Measurements from ENCODE around the gene NELL2.

Gene NELL2

DNA sequence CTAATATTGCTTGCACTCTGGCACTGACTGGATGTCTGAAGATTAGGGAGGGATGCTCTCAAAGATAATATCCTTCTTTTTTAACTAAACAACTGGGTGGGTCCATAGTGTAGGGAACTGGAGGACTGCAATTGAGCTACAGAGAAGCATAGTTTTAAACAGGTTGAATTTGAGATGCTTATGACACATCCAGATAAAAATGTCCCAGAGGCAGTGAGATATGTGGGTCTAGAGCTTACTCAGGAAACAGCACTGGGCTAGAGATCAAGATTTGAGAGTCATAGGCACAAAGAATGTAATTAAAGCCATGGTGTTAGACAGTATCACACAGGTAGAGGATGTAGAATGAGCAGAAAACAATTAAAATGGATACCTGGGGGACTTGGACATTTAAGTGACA lies 198.4 kb downstream of the NELL2 start:
- DNase-seq = no peak

DNA sequence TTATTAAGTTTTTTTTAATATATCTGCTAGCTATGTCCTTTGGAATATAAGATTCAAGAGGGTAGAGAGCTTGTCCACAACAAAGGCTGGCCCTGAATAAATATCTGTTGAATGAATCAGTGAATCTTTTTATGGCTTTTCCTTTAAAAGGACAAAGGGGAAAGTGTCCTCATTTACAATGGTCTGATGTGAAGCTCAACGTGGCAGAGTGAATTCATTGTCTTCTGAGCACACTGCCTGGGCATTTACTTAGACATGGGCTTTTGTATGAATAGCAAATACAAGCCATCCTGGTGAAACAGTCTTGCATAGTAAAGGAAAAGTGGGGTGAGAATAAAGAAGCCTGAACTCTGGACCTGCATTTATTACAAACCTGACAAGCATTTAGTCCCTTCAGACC lies 201.2 kb downstream of the NELL2 start:
- DNase-seq = no peak

DNA sequence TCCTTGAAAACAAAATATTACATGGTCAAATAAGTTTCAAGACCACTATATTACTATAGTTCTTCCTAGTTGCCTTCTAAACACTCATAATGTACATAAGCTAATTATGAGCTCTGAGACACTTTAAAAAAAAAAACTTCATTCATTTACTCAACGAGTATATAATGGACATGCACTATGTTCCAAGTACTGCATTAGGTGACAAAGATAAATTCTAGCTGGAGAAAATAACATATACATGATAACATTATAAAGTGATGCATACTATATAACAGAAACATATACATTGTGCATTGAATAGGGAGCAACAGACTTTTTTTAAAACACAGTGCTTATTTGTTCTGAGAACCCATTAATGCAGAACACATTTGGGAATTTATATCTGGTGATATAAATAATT lies 202.3 kb downstream of the NELL2 start:
- DNase-seq = no peak

DNA sequence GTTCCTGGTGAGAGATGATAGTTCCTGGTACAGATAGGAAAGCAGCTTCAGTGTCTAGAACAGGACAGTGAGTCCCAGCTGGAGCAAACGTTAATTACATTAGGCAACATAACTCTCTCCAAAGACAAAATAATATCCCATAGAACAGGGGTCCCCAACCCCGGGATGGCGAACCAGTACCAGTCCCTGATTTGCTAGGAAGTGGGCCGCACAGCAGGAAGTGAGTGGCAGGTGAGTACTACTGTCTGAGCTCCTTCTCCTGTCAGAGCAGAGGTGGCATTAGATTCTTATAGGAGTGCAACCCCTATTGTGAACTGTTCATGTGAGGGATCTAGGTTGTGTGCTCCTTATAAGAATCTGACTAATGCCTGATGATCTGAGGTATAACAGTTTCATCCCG lies 204.1 kb downstream of the NELL2 start:
- DNase-seq = no peak

DNA sequence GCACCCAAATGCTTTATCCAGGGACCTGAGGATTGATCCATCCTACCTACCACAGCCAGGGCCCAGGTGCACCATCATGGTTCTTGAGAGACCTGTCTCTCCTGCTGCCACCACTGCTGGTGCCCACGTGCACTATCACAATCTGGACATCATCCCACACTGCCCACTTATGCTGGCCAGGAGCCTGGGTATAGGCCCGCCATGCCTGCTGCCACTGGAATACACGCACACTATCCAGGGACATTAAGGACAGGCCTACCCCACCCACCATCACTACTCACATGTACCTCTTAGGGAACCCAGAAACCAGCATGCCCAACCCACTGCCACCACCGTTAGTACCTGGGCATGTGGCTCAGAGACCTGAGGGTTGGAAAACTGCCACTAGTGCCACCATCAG lies 207.7 kb downstream of the NELL2 start:
- DNase-seq = no peak

DNA sequence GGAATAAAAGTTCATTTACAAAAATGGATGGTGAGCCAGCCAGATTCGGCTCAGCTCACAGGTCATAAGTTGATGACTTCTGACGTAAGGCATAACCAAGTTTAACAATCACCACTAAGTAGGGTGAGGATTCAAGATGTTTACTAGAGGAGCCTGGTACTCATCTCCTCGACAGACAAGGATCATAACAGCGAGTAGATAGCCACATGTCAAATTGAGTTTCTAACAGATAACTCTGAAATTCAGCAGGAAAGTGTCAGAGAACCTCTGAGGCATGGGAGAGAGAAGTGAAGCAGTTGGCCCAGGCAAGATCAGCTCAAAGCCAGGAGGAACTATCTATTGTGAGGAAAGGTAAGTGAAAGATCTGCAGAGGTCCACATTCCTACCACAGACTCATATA lies 208.7 kb downstream of the NELL2 start:
- no peak for DNase-seq

DNA sequence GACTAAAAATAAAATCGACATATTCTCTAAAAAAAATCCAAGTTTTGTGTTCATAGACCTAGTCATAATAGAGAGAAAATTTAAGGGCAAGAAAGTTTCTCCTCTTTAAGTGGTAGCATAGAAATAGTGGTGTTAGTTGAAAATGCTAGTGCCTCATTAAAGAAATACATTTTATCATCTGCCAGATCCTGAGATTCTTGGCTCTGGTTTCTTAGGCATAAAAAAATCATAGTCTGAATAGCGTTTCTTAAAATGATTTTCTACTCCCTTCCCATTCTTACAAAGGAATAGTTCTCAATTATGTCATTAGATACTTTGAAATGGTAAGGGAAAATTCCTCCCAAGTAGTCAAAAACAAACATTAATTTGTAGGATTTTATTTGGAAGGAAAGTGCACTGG lies 212.8 kb downstream of the NELL2 start:
- no peak for DNase-seq

DNA sequence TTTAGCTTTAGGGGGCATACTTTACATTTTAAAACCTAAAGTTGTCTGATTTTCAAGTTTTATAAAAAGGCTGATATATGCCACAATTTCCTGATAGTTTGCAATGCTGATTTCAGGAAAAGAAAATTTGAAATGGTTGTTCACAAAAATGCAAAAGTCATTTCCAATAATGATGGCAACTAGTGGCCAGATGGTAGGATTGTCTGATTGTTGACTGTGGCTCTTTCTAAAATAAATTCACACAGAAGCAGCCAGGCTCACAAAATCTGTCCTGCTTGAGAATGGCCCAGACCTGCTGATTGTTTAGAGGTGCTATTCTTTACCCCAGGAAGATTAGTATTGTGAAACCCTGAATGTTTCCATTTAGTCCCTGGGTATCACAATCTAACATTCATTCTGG lies 220.3 kb downstream of the NELL2 start:
- DNase-seq = no peak

DNA sequence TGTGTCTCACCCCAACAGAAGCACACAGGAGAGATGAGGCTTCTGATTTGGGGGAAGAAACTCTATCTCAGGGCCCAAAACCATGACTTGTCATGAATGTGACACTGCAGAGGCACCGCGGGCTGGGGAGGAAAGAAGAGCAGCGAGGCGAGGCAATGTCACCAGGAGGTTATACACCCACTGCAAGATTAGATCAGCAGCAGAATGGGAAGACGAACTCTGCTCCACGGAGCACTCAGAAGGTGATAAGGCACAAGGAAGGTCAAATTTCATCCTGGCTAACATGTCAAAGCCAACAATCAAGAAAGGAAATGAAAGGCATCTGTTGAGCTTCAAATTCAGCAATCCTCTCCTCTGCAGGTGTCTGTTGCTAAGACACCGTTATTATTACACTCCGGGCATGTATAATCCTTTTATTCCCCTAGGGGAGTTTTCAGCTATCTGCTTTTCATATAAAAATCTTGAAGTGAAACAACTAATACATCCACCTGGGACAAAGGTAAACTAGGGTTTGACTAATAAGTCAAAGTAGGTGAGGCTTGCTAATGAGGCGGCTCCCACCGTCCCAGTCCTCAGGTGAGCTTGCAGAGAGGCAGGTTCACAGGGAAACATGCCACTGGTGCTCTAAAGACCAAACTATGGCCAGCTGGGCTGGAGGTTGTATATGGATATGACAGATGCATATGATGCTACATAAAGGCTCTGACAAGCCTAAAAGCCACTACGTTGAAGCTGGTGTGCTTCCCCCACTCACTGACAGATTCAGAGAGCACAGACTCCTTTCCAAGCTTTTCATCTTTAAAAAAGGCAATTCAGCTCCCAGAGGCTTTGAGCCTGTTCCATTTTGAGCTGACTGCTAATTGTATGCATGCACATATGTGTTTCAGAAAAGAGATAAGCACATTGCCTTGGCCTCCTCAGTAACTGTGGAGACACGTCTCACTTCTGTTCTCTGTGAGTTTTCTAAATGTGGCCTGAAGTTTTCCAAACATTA lies 221.2 kb downstream of the NELL2 start:
- DNase-seq = no peak

DNA sequence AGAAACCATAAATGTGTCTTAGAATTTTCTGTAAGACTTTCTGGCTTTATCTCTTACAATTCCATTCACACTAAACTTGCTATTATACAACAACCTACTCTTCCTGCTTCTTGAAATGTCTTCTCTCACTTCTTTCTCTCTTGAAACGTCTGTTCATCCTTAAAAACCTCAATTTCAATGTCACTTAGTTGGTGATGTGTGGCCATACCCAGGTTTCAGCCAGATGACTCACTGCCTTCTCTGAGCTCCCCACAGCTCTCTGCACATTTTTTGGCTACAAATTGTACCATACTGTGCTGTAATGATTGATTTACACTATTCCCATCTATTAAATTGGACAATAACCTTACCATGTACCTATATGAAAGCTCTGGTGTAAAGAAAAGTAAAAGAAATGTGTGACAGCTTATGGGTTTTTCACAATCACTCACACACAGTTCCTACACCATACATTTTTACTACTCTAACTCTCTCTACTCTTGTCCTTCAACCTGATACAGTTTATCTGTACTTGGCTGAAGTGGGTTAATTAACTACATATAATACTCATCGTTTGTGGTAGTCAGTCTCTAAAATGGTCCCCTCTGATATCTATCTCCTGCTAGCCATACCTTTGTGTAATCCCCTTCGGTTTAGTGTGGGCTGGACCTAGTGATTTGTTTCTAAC lies 222.1 kb downstream of the NELL2 start:
- no peak for DNase-seq

DNA sequence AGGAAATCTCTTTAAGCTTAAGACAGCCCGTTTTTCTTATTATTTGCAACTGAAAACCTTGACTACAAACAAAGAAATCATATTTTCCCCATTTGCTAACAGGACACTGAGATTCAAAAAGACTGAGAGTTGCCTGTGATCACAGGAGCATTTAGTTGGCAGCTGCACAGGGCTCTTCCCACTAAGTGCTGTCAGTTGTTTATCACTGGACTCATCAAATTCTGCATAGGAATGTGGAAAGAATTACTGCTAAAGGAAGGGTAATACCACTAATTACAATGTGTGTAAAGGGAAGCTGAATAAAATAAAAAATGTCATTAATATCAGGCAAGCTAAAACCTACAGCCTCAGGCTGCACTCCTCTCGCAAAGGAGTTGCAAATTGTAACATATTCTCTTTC lies 226.4 kb downstream of the NELL2 start:
- no peak for DNase-seq

DNA sequence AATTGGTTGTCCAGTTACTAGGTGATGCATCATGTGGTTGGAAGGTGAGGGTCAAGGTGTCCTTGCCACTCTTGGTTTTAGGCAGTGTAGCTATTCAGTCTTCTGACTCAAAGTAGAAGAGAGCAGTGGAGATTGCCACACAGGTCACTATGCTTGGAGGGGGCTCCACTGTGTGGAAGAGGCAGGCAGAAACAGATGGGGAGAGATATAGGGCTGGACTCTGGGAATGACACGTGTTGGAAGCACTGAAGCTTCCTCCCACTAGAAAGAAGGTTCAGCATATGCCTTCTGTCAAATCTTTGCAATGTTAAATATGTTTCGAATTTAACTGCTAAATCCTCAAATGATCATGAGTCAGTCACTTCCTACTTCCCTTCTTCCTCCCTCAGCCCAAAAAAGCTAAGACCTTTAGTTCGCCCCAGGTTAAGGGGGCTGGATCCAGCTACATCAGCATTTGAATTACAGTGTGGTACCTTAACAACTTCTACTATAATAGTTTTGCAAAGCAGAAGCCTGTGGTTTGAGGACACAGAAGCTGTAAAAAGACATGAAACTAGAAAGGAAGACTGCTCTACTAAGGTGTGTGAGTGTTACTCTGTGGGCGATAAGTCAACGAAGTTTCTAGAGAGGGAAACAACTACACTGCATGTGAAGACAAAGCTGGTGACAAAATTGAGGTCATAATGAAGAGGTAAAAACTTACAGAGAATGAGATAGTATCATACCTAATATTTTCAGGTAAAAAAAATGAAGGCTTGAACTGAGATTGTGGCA lies 228.0 kb downstream of the NELL2 start:
- no peak for DNase-seq

DNA sequence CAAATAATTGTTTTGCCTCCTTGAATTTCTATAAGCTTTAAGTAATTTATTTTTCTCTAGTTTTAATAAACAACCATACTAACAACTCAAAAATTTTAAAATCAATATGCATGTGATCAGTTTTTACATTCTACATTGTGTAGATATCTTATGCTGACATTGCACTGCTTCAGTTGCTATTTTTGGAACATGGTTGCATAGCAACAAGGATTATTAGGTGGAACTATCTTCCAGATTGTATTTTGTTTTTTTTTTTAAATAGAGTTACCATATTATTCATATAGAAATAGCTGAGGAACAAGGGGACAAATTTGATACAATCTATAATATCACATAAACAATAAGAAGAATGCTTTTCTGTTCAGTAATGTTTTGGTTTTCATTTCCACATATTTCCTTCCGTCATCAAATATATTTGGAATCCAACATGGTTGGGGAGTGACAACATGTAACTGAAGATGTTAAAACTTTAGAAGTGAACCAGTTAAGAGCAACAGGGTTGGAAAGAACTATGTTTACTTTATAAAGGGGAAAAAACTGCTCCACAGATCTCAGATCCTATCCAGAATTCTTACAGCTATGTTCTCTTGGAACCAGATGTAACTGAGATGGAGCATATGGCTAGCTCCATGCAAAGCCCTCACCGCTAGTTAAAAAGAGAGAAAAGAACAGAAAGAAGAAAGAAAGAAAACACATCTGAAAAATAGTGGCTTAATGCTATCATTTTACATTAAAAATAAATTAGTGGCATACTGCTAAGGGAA lies 235.5 kb downstream of the NELL2 start:
- DNase-seq = no peak

DNA sequence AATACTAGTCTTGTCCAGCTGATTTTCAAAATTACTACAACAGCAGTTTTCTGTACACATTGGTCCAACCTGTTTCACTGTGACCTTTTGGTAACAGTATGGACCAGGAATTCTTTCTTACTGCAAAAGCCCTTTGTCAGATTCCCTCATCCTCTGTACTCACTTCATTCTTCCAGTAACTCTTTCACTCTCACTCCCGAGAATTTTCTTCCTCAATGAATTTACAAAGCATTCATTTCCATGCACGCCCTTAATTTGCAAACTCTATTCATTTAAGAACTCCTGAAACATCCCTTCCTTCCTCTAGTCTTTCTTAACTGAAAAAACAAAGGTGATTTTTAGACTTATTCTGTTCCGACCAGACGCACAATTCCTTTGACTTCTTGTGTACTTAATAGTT lies 238.2 kb downstream of the NELL2 start:
- DNase-seq = no peak

DNA sequence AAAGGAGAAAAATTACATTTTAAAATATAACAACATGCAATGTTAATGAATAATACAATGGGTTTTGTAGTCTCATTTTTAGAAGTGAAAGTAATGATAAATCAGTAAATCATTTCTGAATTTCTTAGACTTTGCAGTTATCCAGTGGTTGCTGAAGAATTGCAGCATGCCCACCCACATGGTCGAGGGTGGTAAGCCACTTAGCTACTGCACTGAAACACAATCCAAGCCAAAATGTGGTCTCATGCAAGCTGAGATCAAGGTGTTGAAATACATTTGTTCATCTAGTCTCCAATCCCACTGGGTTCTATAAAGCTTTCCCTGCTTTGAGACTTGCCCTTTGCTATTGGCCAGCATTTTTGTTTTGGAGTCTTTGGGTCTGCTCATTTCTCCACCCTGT lies 247.9 kb downstream of the NELL2 start:
- DNase-seq = no peak

DNA sequence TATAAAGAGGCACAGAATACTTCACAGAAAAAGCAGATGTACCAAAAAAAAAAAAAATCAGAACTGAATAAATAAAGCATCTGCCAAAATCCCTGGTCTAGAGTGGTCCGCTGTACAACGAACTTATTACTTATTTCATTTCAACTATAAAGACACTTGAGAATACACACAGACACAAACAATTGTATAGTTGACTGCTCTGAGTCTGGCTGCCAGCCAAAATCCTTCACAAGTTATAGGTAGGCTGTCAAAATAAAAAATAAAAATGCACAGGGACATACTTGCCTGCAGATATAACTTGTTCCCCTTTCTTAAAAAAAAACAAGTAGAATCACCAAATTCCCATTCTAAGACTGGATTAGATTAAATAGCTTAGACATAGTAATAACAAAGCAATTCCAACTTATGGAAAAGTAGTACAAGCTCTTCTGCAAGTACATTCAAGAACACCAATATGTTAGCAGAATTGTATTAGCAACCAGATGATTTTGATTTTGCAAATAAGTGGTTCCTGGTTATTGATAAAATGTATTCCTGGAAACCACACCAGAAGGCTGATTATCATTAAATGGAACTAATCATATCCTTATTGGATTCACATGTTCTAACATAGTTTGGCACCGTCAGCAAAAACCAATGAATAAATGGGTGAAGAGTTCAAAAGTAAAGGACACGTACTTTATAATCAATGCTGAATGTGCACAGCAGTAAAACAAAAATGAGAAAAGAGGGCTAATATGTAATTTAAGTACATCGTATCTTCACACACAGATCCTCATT lies 248.5 kb downstream of the NELL2 start:
- DNase-seq = no peak

DNA sequence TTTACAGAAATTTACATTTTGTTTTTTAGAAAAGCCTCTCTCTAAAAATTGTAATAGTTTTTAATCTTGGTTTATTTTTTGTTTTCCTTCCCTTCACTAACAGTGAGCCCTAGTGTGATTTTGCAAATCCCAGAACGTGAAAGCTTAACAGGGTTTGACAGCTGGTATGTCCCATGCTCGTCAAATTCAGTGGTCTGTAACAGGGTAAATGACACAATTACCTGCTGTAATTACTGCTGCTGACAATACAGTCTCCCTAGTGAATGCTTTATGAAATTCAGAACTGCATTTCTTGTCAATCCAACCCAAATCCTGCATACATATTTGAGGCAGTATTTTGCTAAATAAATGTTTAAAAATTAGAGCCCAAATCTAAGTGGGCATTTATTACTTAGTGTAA lies 249.2 kb downstream of the NELL2 start:
- DNase-seq = no peak

DNA sequence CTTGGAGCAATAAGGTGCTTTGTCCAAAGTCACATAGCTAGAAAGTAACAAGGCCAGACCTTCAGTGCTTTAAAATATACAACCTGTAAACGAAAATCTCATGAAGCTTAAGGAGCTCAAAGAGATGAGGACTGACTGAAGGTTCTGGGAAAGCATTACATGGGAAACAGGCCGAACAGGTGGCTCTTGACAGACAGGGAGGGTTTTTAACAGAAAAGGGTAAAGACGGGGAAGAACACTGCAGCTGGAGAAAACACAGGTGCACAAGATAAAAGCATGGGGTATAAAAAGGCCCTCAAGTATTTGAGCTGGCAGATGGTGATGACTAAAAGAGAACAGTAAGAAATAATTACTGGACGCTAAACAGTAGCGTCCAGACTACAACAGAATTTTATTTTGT lies 257.2 kb downstream of the NELL2 start:
- no peak for DNase-seq

DNA sequence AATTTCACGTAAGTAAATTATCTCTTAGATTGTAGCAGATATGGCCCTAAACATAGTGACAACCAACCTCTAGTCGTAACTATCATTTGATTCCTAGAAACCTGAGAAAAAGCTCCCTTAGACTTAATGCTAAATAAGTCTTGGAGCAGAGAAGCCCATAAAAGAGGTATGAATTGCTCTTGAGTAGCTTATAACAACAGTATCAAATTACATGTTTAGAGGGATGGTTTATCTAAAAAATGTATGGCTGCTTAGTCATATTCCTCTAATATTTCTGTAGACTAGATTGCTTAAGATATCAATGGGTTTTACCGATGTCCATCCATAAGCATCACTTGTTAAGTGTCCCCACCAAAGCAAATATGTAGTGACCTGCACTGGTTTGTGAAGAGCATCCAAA lies 259.7 kb downstream of the NELL2 start:
- DNase-seq = no peak

DNA sequence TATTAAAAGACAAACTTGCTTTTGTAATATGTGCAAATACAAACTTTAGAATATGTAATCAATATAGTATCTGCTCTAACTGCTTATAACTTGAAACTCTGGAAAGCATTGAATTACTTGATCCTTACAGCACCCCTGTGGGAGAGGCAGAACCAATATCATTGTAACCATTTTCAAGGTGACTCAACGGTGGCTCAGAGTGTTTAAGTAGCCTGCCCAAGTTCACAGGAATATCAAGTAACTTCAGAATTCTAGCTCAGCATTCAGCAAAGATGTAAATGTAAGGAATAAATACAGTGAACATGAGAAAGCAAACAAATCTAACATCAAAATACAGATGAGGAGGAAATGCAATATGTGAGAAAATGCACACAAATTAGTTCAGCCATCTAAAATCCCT lies 264.6 kb downstream of the NELL2 start:
- no peak for DNase-seq

DNA sequence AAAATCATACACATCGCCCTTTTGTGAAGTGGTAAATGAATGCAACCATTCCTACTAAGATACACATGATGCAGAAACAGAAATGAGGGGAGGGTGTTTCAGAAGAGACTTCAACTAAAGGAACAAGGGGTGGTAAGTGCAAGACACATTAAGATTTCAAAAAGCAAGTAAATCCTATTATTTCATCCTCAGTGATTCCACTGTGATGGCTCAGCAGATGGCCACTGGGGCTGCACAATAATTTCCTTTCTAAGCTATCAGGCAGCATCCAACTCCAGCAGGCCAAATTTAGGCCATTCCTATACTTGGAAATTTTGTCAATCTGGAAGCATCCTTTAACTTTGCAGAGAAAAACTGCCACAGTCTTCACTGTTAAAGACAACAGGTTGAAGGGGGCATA lies 272.4 kb downstream of the NELL2 start:
- no peak for DNase-seq

DNA sequence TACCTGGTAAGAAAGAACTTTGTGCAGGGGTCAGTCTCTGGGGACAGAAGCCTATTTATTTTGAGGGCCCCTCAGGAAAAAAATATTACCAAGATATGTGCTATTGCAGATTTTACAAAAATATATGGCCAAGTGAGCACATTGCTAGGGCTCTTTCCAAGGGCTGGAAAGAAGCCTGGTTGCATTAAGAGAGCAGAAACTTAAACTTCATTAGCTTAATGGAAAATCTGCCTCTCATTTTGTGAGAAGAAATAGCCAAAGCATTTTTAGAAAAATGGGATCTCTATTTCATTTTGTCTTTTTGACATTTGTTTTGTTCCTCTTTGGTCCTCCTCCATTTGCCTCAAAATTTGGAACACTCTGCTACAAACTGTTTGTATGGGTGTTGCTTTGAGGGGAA lies 283.5 kb downstream of the NELL2 start:
- DNase-seq = no peak

Data from activated CD4-positive, alpha-beta T cell treated with anti-CD3 and anti-CD28 coated beads for 1 hour (primary cell).